A204.1 (cell line): ENCODE data around the gene ETV5.
A peak's percentile ranks its signal among the peaks of the same experiment; 100 is the strongest.

ENCODE experiments used
- FAIRE-seq: peaks from 2 replicates; lab custom pipeline; 2012; peaks lifted over from hg19 to GRCh38; lab: Jason Lieb, UNC

ETV5 gene

DNA sequence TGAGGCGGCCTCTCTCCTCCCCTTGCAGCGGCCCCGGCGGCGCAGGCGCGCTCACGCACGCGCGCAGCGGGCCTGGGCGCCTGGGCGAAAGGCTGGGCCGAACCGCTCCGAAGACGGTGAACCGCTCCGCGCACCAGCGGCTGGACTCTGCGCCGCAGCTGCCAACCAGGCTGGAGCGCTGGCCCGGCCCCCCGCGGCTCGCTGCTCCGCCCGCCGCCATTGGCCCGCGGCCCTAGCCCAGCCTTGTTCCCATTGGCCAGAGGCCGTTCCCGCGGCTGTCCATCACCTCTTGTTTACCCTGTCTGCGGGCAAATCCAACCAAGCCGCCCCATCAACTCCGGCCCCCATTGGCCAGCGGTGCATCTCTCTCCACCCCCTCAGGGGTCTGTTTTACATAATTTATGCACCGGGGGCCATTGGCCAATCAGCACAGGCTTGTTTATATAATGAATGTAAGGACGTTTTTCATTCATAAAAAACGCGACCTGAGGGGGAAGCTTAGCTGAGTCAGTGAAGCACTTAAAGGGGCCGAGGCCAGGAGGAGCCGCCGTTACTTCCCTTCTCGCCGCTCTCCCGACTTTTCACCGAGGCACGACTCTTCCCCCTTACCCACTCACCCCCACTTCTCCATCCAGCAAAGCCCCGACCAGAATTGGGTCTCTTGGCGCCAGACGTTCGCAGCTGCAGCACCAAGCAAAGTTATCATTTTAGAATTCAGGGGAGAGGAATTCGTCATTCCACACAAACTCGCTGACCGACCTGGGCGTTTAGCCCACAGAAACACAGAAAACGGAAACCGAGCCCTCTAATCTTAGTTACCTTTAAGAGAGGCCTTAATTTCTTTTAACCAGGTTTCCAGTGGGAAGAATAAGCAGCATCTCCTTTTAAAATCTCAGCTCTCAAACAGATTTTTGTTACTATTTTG, at the start of gene ETV5:
TSS of gene ETV5 (minus strand) at position 149 of the 925 bp plus-strand sequence. CDS start 3,221 bp downstream, outside the sequence.
- FAIRE-seq: peak; percentile 98

DNA sequence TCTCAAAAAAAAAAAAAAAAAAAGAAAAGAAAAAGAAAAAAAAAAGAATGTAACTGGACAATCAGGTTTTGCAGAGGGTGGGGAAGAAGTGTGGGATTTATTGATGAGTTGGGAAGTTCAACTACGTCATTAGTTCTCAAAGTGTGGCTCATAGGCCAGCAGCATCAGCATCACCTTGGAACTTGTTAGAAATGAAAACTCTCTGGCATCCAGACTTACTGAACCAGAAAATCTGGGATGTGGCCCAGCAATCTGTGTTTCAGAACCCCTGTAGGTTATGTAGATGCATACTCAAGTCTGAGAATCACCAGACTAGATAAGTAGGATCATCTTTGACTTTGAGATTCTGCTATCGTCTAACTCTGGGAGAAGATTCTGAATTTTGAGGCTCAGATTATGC, 45.8 kb upstream of the ETV5 start:
- no peak for FAIRE-seq

- no peak for FAIRE-seq
Observed at GRCh38 chr3:186152889-186153292, 44.0 kb upstream of the ETV5 start.

GRCh38 chr3:186152361-186152798, 43.5 kb upstream of the ETV5 start:
- no peak for FAIRE-seq

- no peak for FAIRE-seq
Observed at GRCh38 chr3:186151077-186151971, 42.4 kb upstream of the ETV5 start.

DNA sequence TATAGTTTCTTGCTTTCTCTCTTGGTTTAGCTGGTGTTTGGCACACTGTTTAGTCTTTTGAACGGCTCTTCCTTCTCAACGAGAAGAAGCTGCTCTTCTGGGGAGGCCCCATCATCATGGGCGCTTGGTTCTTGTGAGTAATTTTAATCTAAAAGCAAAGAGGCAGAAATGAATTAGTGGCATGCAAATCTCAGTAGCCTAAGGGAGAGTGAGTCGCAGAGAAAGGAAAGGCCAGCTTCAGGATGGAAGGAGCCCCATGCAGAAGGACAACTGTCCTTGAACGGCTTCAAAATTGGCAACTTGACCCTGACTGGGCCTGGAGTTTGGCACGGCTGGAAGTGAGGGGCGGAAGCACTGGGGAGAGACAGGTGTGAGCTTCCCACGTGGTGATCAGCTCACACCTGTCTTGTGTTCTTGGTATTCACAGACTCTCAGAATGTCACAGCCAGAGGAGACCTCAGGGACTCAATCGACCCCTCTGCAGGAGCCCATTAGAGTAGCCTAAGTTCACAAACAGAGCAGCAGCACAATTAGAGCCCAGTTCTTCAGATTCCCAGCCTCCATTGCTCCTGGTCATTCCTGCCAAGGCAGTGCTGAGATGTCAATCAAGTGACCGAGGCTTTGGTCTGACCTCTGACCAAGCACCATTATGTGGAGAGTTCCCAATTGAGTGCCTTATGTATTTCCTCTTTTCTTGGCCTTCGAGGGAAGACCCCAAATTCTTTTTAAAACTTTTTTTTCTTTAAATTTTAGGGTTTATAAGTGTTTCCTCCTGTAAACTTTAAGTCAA, 41.3 kb upstream of the ETV5 start:
- no peak for FAIRE-seq

- FAIRE-seq: no peak
Observed at GRCh38 chr3:186149319-186149960, 40.6 kb upstream of the ETV5 start.

DNA sequence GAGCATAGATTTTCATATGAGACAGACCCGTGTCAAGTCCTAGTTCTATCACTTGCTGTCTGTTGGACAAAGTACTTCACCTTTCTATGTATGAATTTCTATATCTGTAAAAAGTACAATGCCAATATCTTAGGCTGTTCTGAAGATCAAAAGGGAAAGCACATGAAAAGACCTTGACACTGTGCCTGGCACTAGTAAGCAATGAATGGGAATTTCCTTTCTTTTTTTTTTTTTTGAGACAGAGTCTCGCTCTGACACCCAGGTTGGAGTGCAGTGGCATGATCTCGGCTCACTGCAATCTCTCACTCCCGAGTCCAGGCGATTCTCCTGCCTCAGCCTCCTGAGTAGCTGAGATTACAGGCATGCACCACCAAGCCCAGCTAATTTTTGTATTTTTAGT, 35.4 kb upstream of the ETV5 start:
- no peak for FAIRE-seq

DNA sequence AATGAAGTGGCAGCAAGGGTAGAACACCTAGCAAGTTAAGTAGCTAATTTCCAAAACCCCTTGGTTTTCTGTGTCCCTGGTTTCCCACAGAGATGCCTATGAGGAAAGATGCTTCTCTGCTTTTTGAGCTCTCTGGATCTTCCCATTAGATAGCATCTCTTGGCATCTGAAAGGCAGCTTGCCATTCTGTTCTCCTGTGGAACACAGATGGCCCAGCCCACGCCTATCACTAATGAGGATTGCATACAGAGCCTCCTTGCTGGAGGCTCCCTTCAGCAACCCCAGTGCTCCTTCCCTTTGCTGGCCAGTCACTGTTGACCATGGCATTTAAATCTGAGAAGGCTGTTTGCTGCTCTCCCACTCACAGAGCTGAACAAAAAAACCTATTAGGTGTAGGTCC, 34.4 kb upstream of the ETV5 start:
- FAIRE-seq: no peak

DNA sequence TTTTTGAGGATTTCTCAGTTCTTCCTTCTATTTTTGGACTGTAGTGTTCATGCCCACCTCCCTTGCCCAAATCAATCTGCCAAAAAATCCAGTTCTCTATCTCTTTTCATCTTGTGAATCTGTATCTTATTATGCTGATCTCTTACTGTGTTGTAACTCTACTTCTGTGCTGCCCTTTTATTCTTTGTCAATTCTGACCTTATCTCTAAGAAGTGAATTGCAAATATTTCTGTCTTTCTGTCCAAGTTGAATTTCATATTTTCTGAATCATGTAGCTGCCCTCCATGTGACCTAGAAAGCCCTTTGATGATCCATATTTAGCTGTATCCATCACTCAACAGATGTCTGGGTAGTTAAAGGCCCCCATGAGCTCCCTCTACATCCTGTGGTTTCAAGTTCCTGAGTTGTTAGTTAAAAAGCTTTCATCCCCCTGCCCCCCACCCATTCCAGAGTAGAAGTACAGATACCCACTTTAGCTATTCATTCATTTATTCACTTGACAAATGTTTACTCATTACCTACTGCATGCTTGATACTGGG, 33.6 kb upstream of the ETV5 start:
- no peak for FAIRE-seq

- FAIRE-seq: no peak
Observed at GRCh38 chr3:186141790-186142189, 32.9 kb upstream of the ETV5 start.

DNA sequence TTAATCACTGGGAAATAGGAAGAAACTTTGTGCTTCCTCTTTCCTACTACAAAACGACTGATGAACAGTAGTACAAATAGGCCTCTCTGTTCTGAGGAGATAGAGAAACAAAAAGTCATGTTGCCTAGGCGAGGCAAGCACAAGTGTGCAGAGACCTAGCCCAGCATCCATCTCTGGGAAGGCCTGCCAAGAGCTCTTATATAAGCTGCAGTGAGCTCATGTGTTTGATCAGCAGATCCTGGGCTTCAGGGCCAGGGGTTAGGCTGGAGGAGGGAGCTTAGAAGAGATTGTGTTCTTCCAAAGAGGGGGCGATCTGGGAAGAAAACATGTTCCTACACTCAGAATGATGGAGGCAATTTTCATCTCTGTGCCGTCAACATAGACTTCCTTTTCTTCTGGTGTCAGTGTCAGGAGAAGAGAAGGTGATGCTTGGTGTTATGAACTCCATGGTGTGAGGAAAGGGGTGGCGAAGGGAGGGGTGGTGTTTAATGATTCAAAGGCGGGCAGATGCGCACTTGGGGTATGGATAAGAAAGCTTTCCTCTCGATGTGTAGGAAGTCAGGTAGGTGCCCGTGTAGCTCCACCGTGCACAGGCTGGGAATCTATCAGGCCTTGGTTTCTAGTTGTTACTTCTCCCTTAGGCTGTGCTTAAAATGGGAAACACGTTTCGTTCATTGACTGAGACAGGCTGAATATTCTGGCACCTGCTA, 29.5 kb upstream of the ETV5 start:
- no peak for FAIRE-seq

DNA sequence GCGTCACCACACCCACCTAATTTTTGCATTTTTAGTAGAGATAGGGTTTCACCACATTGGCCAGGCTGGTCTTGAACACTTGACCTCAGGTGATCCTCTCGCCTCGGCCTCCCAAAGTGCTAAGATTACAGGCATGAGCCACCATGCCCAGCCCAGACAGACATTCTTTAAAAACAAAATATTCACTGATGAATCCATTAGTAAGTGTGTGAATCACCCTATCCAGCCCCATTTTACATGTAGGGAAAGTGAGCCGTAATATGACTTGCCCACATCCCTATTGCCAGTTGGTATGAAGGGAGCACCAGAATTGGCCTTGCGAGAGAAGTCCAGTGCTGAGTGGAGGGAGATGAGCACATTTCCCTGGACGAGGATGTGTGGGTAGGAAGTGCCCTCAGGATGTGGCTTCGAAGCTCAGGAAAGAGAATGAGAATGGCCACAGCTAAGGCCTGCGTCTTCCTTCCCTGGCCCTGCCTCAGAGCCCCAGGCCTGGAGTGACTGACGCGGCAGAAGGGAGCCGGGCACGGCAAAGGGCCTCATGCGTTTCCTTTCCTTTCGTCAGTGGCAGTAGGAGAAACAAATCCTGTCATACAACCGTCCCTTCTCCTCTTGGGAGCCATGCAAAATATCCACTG, 28.3 kb upstream of the ETV5 start:
- FAIRE-seq: no peak

DNA sequence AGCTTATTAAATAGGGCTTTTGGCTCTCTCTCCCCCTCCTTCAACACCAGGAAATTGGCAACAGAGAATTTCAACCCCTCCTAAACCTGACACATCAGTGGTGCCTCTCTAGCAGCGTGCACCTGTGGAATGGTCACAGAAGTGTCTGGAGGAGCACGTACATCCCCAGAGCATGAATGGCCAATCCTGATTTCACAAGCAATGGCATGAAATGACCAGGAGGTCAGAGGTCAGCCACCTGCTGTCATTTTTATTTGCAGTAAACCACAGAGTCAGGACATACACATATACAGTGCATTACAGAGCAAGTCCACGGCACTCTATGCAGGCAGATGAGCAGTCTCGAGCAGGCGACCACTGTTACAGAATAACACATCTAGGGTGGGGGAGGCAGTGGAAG, 25.1 kb upstream of the ETV5 start:
- no peak for FAIRE-seq

DNA sequence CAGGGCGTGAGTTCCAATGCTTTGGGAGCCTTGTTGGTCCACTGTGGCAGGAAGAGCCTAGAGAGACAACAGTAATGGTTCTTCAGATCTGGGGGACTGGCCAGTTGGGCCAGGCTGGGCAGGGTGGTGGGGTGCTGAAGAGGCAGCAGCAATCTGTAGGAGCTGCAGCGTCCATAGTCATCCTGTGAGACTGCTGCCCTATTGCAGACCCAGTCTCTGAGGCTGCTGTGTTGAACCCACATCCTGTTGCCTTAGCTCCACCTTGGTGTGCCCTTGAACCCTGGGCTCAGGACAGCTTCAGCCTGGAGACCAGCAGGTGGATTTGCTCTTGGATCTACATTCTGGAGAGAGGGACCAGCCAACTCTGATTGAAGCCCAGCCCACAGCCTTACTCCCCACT, 23.6 kb upstream of the ETV5 start:
- FAIRE-seq: no peak

- FAIRE-seq: no peak
Observed at GRCh38 chr3:186129206-186129605, 20.3 kb upstream of the ETV5 start.

- FAIRE-seq: no peak
Observed at GRCh38 chr3:186128158-186128557, 19.3 kb upstream of the ETV5 start.

- no peak for FAIRE-seq
Observed at GRCh38 chr3:186127463-186127862, 18.6 kb upstream of the ETV5 start.

DNA sequence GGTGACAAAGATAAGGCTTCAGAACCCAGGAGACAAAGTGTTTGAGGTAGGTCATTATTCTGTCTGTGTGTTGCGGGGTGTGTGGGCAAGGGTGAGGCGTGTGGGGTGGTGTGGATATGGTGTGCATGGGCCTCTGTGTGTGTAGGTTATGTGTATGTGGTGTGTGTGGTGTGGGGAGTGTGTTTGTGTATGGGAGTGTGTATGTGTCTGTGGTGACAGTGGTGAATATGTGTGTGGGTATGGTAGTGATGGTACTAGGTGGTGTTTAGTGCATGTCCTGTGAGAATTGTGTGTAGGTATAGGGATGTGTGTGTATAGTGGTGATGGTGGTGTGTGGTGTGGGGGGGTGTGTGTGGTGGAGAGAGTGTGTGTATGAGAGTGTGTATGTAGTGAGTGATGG, 16.2 kb upstream of the ETV5 start:
- no peak for FAIRE-seq

DNA sequence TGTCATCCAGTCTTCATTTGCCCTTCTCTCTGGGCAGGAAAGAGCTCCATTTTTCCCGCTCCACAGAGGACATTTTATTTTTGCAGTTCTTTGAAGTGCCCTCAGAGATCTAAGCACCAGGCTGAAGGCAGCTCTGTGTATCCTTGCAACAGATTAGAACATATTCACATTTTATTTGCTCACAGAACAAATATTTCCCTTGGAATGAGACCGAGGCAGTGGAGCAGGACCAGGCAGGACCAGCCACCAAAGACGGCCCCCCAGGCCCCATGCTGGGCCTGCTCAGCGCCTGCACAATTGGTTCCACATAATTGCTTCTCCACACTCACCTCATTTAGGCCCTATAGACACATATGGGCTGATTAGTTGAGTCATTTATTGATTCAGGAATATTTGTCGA, 15.7 kb upstream of the ETV5 start:
- FAIRE-seq: no peak
